ENCODE data around the gene ZNF581.

The ZNF581 gene

DNA sequence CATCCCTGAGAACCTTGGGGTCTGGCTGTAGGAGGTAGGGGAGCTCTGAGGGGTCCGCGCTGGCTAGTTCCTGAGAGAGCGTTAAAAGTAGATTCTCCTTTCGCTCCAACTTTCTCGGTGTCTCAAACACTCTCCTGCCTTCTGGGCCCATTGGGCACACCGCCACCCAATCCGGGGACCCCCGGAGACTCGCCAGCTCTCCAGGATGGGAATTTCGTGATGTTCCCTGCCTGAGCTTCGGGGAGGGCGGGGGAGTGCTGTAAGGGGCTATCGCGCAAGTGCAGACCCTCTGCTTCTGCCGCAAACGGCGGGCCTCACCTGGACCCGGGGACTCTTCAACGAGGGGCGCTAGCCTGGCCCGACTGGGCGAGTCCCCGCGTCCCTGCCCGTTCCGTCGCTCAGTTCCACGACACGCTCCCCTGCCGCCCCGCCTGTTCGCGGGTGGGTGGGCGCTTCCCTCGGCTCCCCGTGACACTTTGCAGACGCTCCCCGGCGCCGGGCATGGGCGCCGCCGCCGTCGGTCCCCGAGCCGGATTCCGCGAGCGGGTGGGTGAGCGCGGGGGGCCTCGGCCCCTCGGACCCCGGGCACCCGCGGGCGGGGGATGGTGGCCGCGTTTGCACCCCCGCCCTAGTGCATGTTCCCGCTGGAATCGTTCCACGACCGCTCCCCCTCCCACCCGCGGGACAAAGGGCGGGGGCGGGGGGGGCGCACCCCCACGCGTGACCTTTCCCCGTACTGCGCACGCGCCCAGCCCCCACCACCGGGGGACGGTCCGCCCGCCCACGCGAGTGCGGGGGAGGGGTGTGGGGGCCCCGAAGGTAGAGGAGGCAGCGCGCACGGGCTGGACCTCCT, 4.5 kb downstream of the ZNF581 start, which contains the start of gene CCDC106 (continued):
- TF ChIP-seq, protein P1, sequence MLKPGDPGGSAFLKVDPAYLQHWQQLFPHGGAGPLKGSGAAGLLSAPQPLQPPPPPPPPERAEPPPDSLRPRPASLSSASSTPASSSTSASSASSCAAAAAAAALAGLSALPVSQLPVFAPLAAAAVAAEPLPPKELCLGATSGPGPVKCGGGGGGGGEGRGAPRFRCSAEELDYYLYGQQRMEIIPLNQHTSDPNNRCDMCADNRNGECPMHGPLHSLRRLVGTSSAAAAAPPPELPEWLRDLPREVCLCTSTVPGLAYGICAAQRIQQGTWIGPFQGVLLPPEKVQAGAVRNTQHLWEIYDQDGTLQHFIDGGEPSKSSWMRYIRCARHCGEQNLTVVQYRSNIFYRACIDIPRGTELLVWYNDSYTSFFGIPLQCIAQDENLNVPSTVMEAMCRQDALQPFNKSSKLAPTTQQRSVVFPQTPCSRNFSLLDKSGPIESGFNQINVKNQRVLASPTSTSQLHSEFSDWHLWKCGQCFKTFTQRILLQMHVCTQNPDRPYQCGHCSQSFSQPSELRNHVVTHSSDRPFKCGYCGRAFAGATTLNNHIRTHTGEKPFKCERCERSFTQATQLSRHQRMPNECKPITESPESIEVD (tag by site-specific recombination; IDR thresholded peaks at IDR 0.05), result no peak
- TF ChIP-seq, protein P2, sequence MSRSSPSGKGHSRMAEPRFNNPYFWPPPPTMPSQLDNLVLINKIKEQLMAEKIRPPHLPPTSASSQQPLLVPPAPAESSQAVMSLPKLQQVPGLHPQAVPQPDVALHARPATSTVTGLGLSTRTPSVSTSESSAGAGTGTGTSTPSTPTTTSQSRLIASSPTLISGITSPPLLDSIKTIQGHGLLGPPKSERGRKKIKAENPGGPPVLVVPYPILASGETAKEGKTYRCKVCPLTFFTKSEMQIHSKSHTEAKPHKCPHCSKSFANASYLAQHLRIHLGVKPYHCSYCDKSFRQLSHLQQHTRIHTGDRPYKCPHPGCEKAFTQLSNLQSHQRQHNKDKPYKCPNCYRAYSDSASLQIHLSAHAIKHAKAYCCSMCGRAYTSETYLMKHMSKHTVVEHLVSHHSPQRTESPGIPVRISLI (tag by site-specific recombination; IDR thresholded peaks at IDR 0.05), result no peak
- TF ChIP-seq HOXD13 (CRISPR knock-in tag; IDR thresholded peaks at IDR 0.05; ENCODE audit: borderline replicate concordance), result no peak
- no peak for TF ChIP-seq ZNF114 (tag by site-specific recombination; IDR thresholded peaks at IDR 0.05)
- peak; percentile 82 for TF ChIP-seq SP7 (tag by site-specific recombination; IDR thresholded peaks at IDR 0.05)
- no peak for TF ChIP-seq ZNF121 (tag by site-specific recombination; IDR thresholded peaks at IDR 0.05)
- TF ChIP-seq, protein P3, sequence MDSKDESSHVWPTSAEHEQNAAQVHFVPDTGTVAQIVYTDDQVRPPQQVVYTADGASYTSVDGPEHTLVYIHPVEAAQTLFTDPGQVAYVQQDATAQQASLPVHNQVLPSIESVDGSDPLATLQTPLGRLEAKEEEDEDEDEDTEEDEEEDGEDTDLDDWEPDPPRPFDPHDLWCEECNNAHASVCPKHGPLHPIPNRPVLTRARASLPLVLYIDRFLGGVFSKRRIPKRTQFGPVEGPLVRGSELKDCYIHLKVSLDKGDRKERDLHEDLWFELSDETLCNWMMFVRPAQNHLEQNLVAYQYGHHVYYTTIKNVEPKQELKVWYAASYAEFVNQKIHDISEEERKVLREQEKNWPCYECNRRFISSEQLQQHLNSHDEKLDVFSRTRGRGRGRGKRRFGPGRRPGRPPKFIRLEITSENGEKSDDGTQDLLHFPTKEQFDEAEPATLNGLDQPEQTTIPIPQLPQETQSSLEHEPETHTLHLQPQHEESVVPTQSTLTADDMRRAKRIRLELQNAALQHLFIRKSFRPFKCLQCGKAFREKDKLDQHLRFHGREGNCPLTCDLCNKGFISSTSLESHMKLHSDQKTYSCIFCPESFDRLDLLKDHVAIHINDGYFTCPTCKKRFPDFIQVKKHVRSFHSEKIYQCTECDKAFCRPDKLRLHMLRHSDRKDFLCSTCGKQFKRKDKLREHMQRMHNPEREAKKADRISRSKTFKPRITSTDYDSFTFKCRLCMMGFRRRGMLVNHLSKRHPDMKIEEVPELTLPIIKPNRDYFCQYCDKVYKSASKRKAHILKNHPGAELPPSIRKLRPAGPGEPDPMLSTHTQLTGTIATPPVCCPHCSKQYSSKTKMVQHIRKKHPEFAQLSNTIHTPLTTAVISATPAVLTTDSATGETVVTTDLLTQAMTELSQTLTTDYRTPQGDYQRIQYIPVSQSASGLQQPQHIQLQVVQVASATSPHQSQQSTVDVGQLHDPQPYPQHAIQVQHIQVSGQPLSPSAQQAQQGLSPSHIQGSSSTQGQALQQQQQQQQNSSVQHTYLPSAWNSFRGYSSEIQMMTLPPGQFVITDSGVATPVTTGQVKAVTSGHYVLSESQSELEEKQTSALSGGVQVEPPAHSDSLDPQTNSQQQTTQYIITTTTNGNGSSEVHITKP (tag by site-specific recombination; IDR thresholded peaks at IDR 0.05), result peak; percentile 97
- TF ChIP-seq ZNF768 (tag by site-specific recombination; IDR thresholded peaks at IDR 0.05), result no peak
- TF ChIP-seq, protein P4, sequence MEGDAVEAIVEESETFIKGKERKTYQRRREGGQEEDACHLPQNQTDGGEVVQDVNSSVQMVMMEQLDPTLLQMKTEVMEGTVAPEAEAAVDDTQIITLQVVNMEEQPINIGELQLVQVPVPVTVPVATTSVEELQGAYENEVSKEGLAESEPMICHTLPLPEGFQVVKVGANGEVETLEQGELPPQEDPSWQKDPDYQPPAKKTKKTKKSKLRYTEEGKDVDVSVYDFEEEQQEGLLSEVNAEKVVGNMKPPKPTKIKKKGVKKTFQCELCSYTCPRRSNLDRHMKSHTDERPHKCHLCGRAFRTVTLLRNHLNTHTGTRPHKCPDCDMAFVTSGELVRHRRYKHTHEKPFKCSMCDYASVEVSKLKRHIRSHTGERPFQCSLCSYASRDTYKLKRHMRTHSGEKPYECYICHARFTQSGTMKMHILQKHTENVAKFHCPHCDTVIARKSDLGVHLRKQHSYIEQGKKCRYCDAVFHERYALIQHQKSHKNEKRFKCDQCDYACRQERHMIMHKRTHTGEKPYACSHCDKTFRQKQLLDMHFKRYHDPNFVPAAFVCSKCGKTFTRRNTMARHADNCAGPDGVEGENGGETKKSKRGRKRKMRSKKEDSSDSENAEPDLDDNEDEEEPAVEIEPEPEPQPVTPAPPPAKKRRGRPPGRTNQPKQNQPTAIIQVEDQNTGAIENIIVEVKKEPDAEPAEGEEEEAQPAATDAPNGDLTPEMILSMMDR (tag by site-specific recombination; IDR thresholded peaks at IDR 0.05), result no peak
- TF ChIP-seq, protein P5, sequence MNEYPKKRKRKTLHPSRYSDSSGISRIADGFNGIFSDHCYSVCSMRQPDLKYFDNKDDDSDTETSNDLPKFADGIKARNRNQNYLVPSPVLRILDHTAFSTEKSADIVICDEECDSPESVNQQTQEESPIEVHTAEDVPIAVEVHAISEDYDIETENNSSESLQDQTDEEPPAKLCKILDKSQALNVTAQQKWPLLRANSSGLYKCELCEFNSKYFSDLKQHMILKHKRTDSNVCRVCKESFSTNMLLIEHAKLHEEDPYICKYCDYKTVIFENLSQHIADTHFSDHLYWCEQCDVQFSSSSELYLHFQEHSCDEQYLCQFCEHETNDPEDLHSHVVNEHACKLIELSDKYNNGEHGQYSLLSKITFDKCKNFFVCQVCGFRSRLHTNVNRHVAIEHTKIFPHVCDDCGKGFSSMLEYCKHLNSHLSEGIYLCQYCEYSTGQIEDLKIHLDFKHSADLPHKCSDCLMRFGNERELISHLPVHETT (tag by site-specific recombination; IDR thresholded peaks at IDR 0.05), result no peak
- no peak for TF ChIP-seq ZNF48 (tag by site-specific recombination; IDR thresholded peaks at IDR 0.05)
- no peak; the same call in 1 of the 2 replicates for TF ChIP-seq ZNF76 (tag by site-specific recombination; IDR thresholded peaks at IDR 0.05; ENCODE audit: borderline replicate concordance, low read depth)
- peak; percentile 42; the same call in 1 of the 2 replicates for TF ChIP-seq ZNF423 (tag by site-specific recombination; IDR thresholded peaks at IDR 0.05)
- TF ChIP-seq OSR2 (tag by site-specific recombination; IDR thresholded peaks at IDR 0.05), result no peak
- TF ChIP-seq ZNF354C (tag by site-specific recombination; IDR thresholded peaks at IDR 0.05; ENCODE audit: borderline replicate concordance, low read depth), result no peak
- TF ChIP-seq ZNF549 (tag by site-specific recombination; IDR thresholded peaks at IDR 0.05), result no peak
- TF ChIP-seq, protein P6, sequence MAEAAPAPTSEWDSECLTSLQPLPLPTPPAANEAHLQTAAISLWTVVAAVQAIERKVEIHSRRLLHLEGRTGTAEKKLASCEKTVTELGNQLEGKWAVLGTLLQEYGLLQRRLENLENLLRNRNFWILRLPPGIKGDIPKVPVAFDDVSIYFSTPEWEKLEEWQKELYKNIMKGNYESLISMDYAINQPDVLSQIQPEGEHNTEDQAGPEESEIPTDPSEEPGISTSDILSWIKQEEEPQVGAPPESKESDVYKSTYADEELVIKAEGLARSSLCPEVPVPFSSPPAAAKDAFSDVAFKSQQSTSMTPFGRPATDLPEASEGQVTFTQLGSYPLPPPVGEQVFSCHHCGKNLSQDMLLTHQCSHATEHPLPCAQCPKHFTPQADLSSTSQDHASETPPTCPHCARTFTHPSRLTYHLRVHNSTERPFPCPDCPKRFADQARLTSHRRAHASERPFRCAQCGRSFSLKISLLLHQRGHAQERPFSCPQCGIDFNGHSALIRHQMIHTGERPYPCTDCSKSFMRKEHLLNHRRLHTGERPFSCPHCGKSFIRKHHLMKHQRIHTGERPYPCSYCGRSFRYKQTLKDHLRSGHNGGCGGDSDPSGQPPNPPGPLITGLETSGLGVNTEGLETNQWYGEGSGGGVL (tag by site-specific recombination; IDR thresholded peaks at IDR 0.05), result peak; percentile 67
- TF ChIP-seq KLF8 (tag by site-specific recombination; IDR thresholded peaks at IDR 0.05), result peak; percentile 92
- 0 out of 2 replicates have a peak, but pooled peaks have one; percentile 6 for TF ChIP-seq ZNF221 (tag by site-specific recombination; IDR thresholded peaks at IDR 0.05; ENCODE audit: borderline replicate concordance)
- no peak for TF ChIP-seq ZNF24 (tag by site-specific recombination; IDR thresholded peaks at IDR 0.05)
- TF ChIP-seq GFI1B (tag by site-specific recombination; IDR thresholded peaks at IDR 0.05), result no peak
- peak; percentile 77 for TF ChIP-seq ZNF324 (tag by site-specific recombination; IDR thresholded peaks at IDR 0.05)
- TF ChIP-seq ZNF621 (tag by site-specific recombination; IDR thresholded peaks at IDR 0.05), result no peak
- TF ChIP-seq ZNF248 (tag by site-specific recombination; IDR thresholded peaks at IDR 0.05), result no peak
- no peak for TF ChIP-seq ZNF132 (tag by site-specific recombination; IDR thresholded peaks at IDR 0.05; ENCODE audit: borderline replicate concordance)
- TF ChIP-seq ZNF510 (tag by site-specific recombination; IDR thresholded peaks at IDR 0.05; ENCODE audit: insufficient replicate concordance), result no peak
- no peak for TF ChIP-seq ZNF311 (tag by site-specific recombination; IDR thresholded peaks at IDR 0.05; ENCODE audit: borderline replicate concordance)
- TF ChIP-seq ZFP69B (tag by site-specific recombination; IDR thresholded peaks at IDR 0.05), result peak; percentile 59; the same call in 1 of the 2 replicates
